HEK293T (cell line): ENCODE data around the gene HRH4.

Source experiments
- BHLHE40 ChIP-seq: fragments of 450-650 bp; IDR thresholded peaks from 2 replicates; pipeline ENCODE4 v1.6.1; 2016; ENCODE audit warnings: mild to moderate bottlenecking, moderate library complexity, borderline replicate concordance
- ELF4 ChIP-seq: fragments of 450-650 bp; IDR thresholded peaks from 2 replicates; pipeline ENCODE4 v1.6.1; 2017; ENCODE audit warnings: antibody characterized with exemption
- FOXA1 ChIP-seq: fragments of 450-650 bp; IDR thresholded peaks from 2 replicates; pipeline ENCODE4 v1.6.1; 2016; ENCODE audit warnings: mild to moderate bottlenecking
- FOXM1 ChIP-seq: fragments of 450-650 bp; IDR thresholded peaks from 2 replicates; pipeline ENCODE4 v1.6.1; 2017; ENCODE audit warnings: mild to moderate bottlenecking, borderline replicate concordance
- HDGF ChIP-seq: fragments of 450-650 bp; IDR thresholded peaks from 2 replicates; pipeline ENCODE4 v1.6.1; 2017; ENCODE audit warnings: antibody characterized with exemption, borderline replicate concordance
- SP1 ChIP-seq: fragments of 450-650 bp; IDR thresholded peaks from 2 replicates; pipeline ENCODE4 v1.6.1; 2017

DNA sequence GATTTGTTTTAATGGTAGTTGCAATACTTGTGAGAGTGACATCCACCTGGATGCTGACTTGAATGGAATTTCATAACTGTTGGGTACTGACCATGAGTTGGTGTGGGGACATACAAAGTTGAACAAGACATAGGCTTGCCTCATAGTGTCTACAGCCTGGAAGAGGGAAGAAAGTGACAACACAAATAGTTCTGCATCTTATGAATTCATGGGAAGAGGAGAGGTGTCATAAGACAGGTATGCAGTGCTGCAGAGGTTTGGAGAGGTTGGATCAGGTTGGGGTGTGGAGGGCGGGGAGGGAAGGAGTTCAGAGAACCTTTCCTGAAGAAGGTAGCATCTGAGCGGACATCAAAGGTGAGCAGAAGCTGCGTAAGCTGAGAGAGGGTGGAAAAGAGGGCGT, 44.0 kb downstream of the HRH4 start:
- TF ChIP-seq BHLHE40 (no peak), ELF4 (no peak), SP1 (no peak), HDGF (no peak), FOXM1 (no peak), FOXA1 (no peak)
